Liver (tissue), 9 donors: Measurements from ENCODE around the gene AP1S3. TPM values are rescaled to one million over a fixed set of nuclear protein-coding genes. Genes with fewer than 3 reads are reported as not detected.

Experiments used
- DNase-seq: peaks from one replicate; pipeline ENCODE4 v3.0.0-alpha.2; 2017; ENCODE audit warnings: low spot score
- H3K27ac ChIP-seq, 2 donors: one replicate each; pipeline ENCODE4 v1.7.0; 2013; ENCODE audit warnings: inconsistent platforms in 2 of 2, low read length in 2 of 2, control low read depth in 1 of 2, low read depth in 1 of 2, mild to moderate bottlenecking in 1 of 2
- H3K27me3 ChIP-seq, 4 donors: one replicate each; pipeline versions ENCODE4 v1.6.1 to v1.7.0; 2013; ENCODE audit warnings: low read length in 3 of 4, inconsistent platforms in 1 of 4, mild to moderate bottlenecking in 1 of 4, moderate library complexity in 1 of 4; ENCODE audit not compliant: control insufficient read depth in 4 of 4, insufficient read depth in 4 of 4
- H3K36me3 ChIP-seq, 4 donors: one replicate each; pipeline versions ENCODE4 v1.6.1 to v1.7.0; 2013; ENCODE audit warnings: low read length in 3 of 4, mild to moderate bottlenecking in 3 of 4, low read depth in 1 of 4, moderate library complexity in 1 of 4; ENCODE audit not compliant: control insufficient read depth in 4 of 4, insufficient read depth in 3 of 4
- H3K4me1 ChIP-seq, 4 donors: one replicate each; pipeline versions ENCODE4 v1.6.1 to v1.7.0; 2013; ENCODE audit warnings: low read length in 3 of 4, mild to moderate bottlenecking in 3 of 4, moderate library complexity in 1 of 4; ENCODE audit not compliant: control insufficient read depth in 4 of 4, insufficient read depth in 4 of 4
- H3K4me3 ChIP-seq, 3 donors: one replicate each; pipeline versions ENCODE4 v1.6.1 to v1.7.0; 2013; ENCODE audit warnings: low read length in 3 of 3, control low read depth in 1 of 3, low read depth in 1 of 3, mild to moderate bottlenecking in 1 of 3
- H3K9ac ChIP-seq, 2 donors: one replicate each; pipeline ENCODE4 v1.7.0; 2013; ENCODE audit warnings: low read length in 2 of 2, mild to moderate bottlenecking in 2 of 2, moderate library complexity in 2 of 2, control low read depth in 1 of 2, low read depth in 1 of 2
- H3K9me3 ChIP-seq, 4 donors: one replicate each; pipeline versions ENCODE4 v1.6.1 to v1.7.0; 2013; ENCODE audit warnings: low read length in 3 of 4; ENCODE audit not compliant: control insufficient read depth in 4 of 4
- ATF3 ChIP-seq: IDR thresholded peaks from 2 replicates; pipeline ENCODE4 v1.6.1; 2016; ENCODE audit warnings: antibody characterized with exemption
- EGR1 ChIP-seq, 2 donors: IDR thresholded peaks; 2 replicates each; pipeline ENCODE4 v1.6.1; 2016 to 2018; ENCODE audit warnings: antibody characterized with exemption in 2 of 2, low read depth in 2 of 2
- FOXA1 ChIP-seq: IDR thresholded peaks from 2 replicates; pipeline ENCODE4 v1.6.1; 2016; ENCODE audit warnings: antibody characterized with exemption
- FOXA2 ChIP-seq: IDR thresholded peaks from 2 replicates; pipeline ENCODE4 v1.6.1; 2016; ENCODE audit warnings: antibody characterized with exemption
- GABPA ChIP-seq, 2 donors: IDR thresholded peaks in 1 of 2; conservative IDR thresholded peaks in 1 of 2; 2 replicates each; pipeline ENCODE4 v1.6.1; 2016; ENCODE audit warnings: antibody characterized with exemption in 2 of 2, mild to moderate bottlenecking in 1 of 2, moderate library complexity in 1 of 2
- HNF4A ChIP-seq, 2 donors: conservative IDR thresholded peaks; 2 replicates each; pipeline ENCODE4 v1.6.1; 2016; ENCODE audit warnings: antibody characterized with exemption in 2 of 2, mild to moderate bottlenecking in 2 of 2
- HNF4G ChIP-seq: IDR thresholded peaks from 2 replicates; pipeline ENCODE4 v1.6.1; 2016; ENCODE audit warnings: antibody characterized with exemption
- JUND ChIP-seq, 2 donors: IDR thresholded peaks; 2 replicates each; pipeline ENCODE4 v1.6.1; 2016; ENCODE audit warnings: antibody characterized with exemption in 2 of 2
- NR2F2 ChIP-seq: IDR thresholded peaks from 2 replicates; pipeline ENCODE4 v1.6.1; 2016; ENCODE audit warnings: antibody characterized with exemption
- RAD21 ChIP-seq, 2 donors: IDR thresholded peaks; 2 replicates each; pipeline ENCODE4 v1.6.1; 2016; ENCODE audit warnings: antibody characterized with exemption in 2 of 2, mild to moderate bottlenecking in 2 of 2
- RXRA ChIP-seq, 2 donors: IDR thresholded peaks; 2 replicates each; pipeline ENCODE4 v1.6.1; 2017 to 2018; ENCODE audit warnings: antibody characterized with exemption in 2 of 2, mild to moderate bottlenecking in 1 of 2
- SP1 ChIP-seq: IDR thresholded peaks from 2 replicates; pipeline ENCODE4 v1.6.1; 2018; ENCODE audit warnings: antibody characterized with exemption, mild to moderate bottlenecking
- TAF1 ChIP-seq: conservative IDR thresholded peaks from 2 replicates; pipeline ENCODE4 v1.6.1; 2016; ENCODE audit warnings: antibody characterized with exemption, mild to moderate bottlenecking
- YY1 ChIP-seq: IDR thresholded peaks from 2 replicates; pipeline ENCODE4 v1.6.1; 2016; ENCODE audit warnings: antibody characterized with exemption, mild to moderate bottlenecking
- ZBTB33 ChIP-seq: IDR thresholded peaks from 2 replicates; pipeline ENCODE4 v1.6.1; 2016; ENCODE audit warnings: antibody characterized with exemption
- whole genome bisulfite sequencing: extraction: QIAGEN DNeasy Blood & Tissue Kit; methylation state at CpG from one replicate; pipeline ENCODE4 v1.1.7; 2013; 5-methylcytosine and 5-hydroxymethylcytosine counted together
- polyA plus RNA-seq, 2 donors: library from polyadenylated mRNA; stranded (reverse) in 1 of 2; unstranded in 1 of 2; fragments of 200-250 nt in 1 of 2; fragments of >200 nt in 1 of 2; fragmentation: Nextera tagmentation in 1 of 2; extraction: Ambion mirVana in 1 of 2; gene quantifications; one replicate each; pipeline versions ENCODE4 v1.2.1 to v1.2.3, GENCODE V29; 2013 to 2015
- total RNA-seq, 2 donors: library from RNA; depleted of rRNA; stranded (reverse); fragments of >200 nt; gene quantifications; one replicate each; pipeline ENCODE4 v1.2.3, GENCODE V29; 2014
- TF ChIP-seq, protein P1 (sequence below): IDR thresholded peaks from 2 replicates; pipeline ENCODE4 v1.6.1; 2016; ENCODE audit warnings: antibody characterized with exemption, mild to moderate bottlenecking
- TF ChIP-seq, protein P2 (sequence below): fragments of 150-350 bp; IDR thresholded peaks from 2 replicates; pipeline ENCODE4 v1.5.1; 2017; ENCODE audit warnings: improper control_type of control experiment, low read depth, low read length; ENCODE audit not compliant: missing input control
- TF ChIP-seq, protein P3 (sequence below): IDR thresholded peaks from 2 replicates; pipeline ENCODE4 v1.6.1; 2016; ENCODE audit warnings: antibody characterized with exemption
- donor health status: healthy.
- donor health status: healthy.
- donor health status: healthy.
- donor health status: healthy.
- donor health status: healthy.

Gene AP1S3
- total and polyA plus RNA-seq, 4 donors: 1.1 to 3.8 (median 2.4) TPM

DNA sequence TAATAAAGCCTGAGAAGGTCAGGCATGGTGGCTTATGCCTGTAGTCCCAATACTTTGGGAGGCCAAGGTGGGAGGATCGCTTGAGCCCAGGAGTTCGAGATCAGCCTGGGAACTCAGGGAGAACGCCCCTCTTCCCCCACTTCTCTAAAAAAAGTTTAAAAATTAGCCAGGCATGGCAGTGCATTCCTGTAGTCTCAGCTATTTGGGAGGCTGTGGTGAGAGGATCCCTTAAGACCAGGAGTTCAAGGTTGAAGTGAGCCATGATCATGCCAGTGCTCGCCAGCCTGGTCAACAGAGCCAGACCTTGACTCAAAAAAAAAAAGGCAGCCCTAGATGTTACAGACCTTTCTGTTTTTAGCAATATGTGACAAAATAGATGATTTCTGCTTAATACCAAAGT is 83.4 kb downstream of the AP1S3 start:
- Histone ChIP-seq H3K4me1 (peaks cover 0 to 1% (median 0%) of the 10 kb centered on the region in 4 donors), H3K4me3 (no peak overlapping the region), H3K9ac (no peak overlapping the region), H3K9me3 (no peaks in the 10 kb centered on the region), H3K36me3 (no peaks in the 10 kb centered on the region), H3K27ac (no peak overlapping the region), H3K27me3 (no peaks in the 10 kb centered on the region)
- TF ChIP-seq, protein P1, sequence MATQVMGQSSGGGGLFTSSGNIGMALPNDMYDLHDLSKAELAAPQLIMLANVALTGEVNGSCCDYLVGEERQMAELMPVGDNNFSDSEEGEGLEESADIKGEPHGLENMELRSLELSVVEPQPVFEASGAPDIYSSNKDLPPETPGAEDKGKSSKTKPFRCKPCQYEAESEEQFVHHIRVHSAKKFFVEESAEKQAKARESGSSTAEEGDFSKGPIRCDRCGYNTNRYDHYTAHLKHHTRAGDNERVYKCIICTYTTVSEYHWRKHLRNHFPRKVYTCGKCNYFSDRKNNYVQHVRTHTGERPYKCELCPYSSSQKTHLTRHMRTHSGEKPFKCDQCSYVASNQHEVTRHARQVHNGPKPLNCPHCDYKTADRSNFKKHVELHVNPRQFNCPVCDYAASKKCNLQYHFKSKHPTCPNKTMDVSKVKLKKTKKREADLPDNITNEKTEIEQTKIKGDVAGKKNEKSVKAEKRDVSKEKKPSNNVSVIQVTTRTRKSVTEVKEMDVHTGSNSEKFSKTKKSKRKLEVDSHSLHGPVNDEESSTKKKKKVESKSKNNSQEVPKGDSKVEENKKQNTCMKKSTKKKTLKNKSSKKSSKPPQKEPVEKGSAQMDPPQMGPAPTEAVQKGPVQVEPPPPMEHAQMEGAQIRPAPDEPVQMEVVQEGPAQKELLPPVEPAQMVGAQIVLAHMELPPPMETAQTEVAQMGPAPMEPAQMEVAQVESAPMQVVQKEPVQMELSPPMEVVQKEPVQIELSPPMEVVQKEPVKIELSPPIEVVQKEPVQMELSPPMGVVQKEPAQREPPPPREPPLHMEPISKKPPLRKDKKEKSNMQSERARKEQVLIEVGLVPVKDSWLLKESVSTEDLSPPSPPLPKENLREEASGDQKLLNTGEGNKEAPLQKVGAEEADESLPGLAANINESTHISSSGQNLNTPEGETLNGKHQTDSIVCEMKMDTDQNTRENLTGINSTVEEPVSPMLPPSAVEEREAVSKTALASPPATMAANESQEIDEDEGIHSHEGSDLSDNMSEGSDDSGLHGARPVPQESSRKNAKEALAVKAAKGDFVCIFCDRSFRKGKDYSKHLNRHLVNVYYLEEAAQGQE: no peak
- TF ChIP-seq SP1 (no peak), JUND (IDR thresholded peaks at IDR 0.05) (no peak), RXRA (IDR thresholded peaks at IDR 0.05) (no peak), FOXA1 (no peak), ZBTB33 (no peak), FOXA2 (no peak), ATF3 (no peak), GABPA (IDR thresholded peaks at IDR 0.05 in 1 of 2, conservative IDR thresholded peaks at IDR 0.05 in 1 of 2) (no peak), EGR1 (IDR thresholded peaks at IDR 0.05; ENCODE audit: low read depth in 2 of 2) (no peak), RAD21 (IDR thresholded peaks at IDR 0.05) (no peak), HNF4G (no peak), TAF1 (no peak), NR2F2 (no peak), HNF4A (conservative IDR thresholded peaks at IDR 0.05) (no peak), YY1 (no peak)
- TF ChIP-seq, protein P2, sequence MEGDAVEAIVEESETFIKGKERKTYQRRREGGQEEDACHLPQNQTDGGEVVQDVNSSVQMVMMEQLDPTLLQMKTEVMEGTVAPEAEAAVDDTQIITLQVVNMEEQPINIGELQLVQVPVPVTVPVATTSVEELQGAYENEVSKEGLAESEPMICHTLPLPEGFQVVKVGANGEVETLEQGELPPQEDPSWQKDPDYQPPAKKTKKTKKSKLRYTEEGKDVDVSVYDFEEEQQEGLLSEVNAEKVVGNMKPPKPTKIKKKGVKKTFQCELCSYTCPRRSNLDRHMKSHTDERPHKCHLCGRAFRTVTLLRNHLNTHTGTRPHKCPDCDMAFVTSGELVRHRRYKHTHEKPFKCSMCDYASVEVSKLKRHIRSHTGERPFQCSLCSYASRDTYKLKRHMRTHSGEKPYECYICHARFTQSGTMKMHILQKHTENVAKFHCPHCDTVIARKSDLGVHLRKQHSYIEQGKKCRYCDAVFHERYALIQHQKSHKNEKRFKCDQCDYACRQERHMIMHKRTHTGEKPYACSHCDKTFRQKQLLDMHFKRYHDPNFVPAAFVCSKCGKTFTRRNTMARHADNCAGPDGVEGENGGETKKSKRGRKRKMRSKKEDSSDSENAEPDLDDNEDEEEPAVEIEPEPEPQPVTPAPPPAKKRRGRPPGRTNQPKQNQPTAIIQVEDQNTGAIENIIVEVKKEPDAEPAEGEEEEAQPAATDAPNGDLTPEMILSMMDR: no peak
- TF ChIP-seq, protein P3, sequence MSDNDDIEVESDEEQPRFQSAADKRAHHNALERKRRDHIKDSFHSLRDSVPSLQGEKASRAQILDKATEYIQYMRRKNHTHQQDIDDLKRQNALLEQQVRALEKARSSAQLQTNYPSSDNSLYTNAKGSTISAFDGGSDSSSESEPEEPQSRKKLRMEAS: no peak
- 92% methylated on average over 4 of the region's 4 CpGs for WGBS
- no peak for DNase-seq
